Measurements from ENCODE around the gene PRR19.

Gene PRR19

DNA sequence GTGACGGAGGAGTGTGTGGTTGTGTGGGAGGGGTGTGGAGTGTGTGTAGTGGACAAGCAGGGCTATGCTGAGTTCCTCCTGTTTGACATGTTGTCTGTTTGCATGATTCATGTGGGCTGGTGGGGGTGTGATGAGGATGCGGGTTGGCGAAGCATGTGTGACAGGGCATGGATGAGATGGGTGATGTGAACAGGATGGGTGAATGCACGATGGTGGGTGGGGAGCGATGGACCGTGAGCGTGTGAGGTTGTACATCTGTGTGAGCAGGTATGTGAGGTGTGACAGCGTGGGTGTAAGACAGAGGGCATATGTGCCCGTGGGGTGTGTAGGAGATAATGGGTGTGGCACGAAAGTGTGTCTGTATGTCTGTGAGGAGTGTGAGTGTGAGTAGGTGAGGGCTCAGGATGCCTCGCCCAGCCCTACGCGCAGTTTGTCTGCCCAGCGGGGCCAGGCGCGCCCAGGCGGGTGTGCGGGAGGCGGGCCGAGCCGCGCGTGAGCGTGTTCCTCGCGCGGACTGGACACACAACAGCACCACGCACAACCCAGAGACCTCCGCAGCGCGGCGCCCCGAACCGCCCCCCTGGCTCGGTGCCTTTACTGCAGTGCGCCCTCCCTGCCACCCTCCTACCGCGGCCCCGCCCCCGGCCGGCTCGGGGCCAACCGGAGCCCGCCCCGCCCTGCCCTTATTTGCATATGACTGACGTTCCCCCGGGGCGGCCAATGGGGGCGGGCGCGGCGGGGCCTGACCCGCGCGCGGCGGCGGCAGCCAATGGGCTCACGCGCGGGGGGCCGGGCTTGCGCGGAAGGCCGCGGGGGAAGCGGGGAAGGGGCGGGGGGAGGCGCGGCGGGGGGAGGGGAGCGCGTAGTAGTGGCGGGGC, 18.5 kb upstream of the PRR19 start:
- peak; percentile 94 for DNase-seq (ENCODE audit: low spot score)

GRCh38 chr19:42284066-42284501, 17.8 kb upstream of the PRR19 start:
- DNase-seq (ENCODE audit: low spot score), result peak; percentile 89

GRCh38 chr19:42284591-42285341, 17.2 kb upstream of the PRR19 start:
- DNase-seq (ENCODE audit: low spot score), result no peak

DNA sequence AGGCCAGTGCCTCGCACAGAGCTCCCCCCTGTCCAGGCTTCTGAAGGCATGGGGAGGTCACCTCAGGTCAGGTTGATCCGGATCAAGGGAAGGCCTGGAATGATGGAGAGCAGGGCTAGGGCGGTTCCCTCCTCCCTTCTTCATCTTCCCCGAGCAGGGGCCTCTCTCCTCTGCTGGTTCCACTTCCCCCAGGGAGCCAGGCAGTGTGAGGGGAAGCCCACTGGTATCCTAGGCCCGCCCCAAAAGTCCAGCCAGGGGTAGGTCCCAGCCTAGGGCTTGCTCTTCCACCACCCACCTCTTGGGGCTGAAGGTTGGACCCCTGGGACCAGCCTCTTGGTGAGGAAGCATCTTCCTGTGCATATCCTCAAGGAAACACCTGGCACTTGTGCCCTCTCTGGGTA, 16.4 kb upstream of the PRR19 start:
- no peak for DNase-seq (ENCODE audit: low spot score)

DNA sequence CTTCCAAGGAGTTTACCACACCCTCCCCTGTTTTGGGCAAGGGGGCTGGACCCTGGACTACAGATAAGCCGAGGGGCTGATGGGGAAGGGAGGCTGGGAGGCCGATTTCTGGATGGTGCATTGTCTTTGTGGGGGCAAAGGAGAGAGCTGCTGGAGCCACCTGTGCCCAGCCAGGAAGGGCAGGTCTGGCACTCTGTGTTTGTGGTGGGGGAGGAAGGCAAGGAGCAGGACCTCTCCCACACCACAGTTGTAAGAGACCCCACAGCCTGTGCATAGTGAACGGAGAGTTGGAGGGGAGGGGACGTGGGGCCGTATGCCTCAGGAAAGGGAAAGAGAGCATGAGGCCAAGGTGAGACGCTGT, 16.0 kb upstream of the PRR19 start:
- DNase-seq (ENCODE audit: low spot score), result no peak

GRCh38 chr19:42286349-42287016, 15.4 kb upstream of the PRR19 start:
- DNase-seq (ENCODE audit: low spot score), result no peak

GRCh38 chr19:42287017-42287826, 14.7 kb upstream of the PRR19 start:
- no peak for DNase-seq (ENCODE audit: low spot score)

- no peak for DNase-seq (ENCODE audit: low spot score)
Measured at GRCh38 chr19:42287827-42288107, 14.2 kb upstream of the PRR19 start.

DNA sequence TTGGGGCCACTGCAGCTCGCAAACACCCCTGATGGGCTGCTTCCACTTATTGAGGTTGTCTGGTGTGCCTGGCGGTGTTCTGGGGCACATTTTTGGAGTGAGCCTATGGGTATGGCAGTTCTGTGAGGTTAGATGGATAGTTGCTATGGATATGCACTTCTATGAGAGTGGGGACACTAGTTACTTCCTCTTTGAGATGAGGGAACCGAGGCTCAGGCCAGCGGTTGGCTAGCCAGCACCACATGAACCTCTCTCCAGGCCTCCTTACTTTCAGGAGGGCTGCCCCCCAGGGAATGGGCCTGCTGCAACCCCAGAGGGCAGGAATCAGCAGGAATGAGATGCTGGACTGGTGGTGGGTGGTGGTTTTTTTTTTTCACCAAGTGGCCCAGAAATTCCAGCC, 13.5 kb upstream of the PRR19 start:
- no peak for DNase-seq (ENCODE audit: low spot score)

DNA sequence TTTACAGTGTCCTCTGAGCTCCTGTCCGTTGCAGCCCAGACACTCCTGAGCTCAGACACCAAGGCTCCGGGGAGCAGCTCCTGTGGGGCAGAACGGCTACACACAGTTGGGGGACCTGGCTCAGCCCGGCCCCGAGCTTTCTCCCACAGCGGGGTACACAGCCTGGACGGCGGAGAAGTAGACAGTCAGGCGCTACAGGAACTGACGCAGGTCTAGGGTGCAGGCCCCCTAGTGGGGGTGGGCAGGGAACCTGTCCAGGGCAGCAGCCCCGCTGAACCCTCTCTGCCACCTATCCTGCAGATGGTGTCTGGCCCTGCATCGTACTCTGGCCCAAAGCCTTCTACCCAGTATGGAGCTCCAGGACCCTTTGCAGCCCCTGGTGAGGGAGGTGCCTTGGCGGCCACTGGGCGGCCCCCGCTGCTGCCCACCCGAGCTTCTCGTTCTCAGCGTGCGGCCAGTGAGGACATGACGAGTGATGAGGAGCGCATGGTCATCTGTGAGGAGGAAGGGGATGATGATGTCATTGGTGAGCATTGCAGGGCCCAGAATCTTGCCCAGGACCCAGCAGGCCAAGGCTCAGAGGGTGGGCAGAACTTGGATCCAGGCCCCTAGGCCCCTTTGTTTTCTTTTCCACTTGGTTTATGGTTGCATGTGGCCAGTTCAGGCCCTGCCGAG, 12.9 kb upstream of the PRR19 start:
- no peak for DNase-seq (ENCODE audit: low spot score)

GRCh38 chr19:42289556-42290041, 12.3 kb upstream of the PRR19 start:
- DNase-seq (ENCODE audit: low spot score), result no peak

- DNase-seq (ENCODE audit: low spot score), result no peak
Measured at GRCh38 chr19:42290136-42290522, 11.8 kb upstream of the PRR19 start.

DNA sequence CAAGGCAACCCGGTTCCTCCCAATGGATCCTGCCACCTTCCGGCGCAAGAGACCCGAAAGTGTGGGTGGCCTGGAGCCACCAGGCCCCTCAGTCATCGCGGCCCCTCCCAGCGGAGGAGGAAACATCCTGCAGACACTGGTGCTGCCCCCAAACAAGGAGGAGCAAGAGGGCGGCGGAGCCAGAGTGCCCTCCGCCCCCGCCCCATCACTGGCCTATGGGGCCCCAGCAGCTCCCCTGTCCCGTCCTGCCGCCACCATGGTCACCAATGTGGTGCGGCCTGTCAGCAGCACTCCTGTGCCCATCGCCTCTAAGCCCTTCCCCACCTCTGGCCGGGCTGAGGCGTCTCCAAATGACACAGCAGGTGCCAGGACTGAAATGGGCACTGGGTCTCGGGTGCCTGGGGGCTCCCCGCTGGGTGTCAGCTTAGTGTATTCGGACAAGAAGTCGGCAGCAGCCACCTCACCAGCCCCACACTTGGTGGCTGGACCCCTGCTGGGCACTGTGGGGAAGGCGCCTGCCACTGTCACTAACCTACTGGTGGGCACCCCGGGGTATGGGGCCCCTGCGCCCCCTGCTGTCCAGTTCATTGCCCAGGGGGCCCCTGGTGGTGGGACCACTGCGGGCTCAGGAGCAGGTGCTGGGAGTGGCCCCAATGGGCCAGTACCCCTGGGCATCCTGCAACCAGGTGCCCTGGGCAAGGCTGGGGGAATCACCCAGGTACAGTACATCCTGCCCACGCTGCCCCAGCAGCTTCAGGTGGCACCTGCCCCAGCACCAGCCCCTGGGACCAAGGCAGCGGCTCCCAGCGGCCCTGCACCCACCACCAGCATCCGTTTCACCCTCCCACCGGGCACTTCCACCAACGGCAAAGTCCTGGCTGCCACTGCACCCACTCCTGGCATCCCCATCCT, 11.2 kb upstream of the PRR19 start:
- peak; percentile 65 for DNase-seq (ENCODE audit: low spot score)

DNA sequence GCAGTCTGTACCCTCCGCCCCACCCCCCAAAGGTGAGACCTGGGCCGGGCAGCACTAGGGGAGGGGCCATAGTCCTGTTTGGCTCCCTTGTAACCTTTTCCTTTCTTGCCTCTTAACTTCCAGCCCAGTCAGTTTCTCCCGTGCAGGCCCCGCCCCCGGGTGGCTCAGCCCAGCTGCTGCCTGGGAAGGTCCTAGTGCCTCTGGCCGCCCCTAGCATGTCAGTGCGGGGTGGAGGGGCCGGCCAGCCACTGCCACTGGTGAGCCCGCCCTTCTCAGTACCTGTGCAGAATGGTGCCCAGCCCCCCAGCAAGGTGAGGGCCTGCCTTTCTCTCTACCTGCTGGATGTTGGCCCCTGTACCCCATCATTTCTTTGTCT, 10.5 kb upstream of the PRR19 start:
- DNase-seq (ENCODE audit: low spot score), result no peak

- DNase-seq (ENCODE audit: low spot score), result no peak
Measured at GRCh38 chr19:42292042-42292960, 9.6 kb upstream of the PRR19 start.

DNA sequence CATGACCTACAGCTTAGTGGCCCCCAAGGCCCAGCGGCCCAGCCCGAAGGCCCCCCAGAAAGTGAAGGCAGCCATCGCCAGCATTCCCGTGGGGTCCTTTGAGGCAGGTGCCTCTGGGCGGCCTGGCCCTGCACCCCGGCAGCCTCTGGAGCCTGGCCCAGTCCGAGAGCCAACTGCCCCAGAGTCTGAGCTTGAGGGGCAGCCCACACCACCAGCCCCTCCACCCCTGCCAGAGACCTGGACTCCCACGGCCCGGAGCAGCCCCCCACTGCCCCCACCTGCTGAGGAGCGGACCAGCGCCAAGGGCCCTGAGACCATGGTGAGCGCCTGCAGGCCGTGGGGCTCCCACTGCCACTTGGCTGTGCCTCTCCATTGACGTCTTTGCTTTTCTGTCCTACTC, 9.0 kb upstream of the PRR19 start:
- no peak for DNase-seq (ENCODE audit: low spot score)

DNA sequence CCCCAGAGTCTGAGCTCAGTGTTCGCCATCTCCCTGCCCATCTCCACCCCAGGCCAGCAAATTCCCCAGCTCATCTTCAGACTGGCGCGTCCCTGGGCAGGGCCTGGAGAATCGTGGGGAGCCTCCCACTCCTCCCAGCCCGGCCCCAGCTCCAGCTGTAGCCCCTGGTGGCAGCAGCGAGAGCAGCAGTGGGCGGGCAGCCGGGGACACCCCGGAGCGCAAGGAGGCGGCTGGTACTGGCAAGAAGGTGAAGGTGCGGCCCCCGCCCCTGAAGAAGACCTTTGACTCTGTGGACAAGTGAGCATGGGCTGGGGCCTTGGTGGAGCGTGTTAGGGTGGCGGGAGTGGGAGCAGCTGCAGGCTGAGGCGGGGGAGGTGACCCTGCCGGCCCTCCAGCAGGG, 8.4 kb upstream of the PRR19 start:
- DNase-seq (ENCODE audit: low spot score), result no peak

DNA sequence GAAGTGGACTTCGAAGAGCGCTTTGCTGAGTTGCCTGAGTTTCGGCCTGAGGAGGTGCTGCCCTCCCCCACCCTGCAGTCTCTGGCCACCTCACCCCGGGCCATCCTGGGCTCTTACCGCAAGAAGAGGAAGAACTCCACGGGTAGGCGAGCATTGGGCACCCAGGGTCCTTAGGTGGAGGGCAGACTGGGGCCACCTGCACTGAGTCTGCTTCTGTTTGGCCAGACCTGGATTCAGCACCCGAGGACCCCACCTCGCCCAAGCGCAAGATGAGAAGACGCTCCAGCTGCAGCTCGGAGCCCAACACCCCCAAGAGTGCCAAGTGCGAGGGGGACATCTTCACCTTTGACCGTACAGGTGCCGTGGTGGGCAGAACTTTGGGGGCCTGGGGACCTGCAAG, 8.0 kb upstream of the PRR19 start:
- no peak for DNase-seq (ENCODE audit: low spot score)

DNA sequence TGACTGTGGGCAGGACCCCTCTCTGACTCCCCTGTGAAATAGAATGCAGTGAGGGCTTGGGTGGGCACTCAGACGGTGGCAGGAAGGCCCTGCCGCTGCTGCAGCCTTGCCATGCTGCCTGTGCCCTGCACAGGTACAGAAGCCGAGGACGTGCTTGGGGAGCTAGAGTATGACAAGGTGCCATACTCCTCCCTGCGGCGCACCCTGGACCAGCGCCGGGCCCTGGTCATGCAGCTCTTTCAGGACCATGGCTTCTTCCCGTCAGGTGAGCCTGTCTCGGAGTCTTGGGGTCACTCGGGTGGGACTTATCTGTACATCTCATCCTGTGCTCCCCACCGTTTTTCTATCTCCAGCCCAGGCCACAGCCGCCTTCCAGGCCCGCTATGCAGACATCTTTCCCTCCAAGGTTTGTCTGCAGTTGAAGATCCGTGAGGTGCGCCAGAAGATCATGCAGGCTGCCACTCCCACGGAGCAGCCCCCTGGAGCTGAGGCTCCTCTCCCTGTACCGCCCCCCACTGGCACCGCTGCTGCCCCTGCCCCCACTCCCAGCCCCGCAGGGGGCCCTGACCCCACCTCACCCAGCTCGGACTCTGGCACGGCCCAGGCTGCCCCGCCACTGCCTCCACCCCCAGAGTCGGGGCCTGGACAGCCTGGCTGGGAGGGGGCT, 7.3 kb upstream of the PRR19 start:
- no peak for DNase-seq (ENCODE audit: low spot score)

Measured in hematopoietic multipotent progenitor cell treated with erythropoietin and hydrocortisone succinate and interleukin-3 and kit ligand, for 17 days (in vitro differentiated cells).